Uterine smooth muscle cell (primary cell): ENCODE data around the gene PTMA. TPM values are rescaled to one million over a fixed set of nuclear protein-coding genes. Genes with fewer than 3 reads are reported as not detected.

ENCODE experiments used
- total RNA-seq: library from RNA; depleted of rRNA; stranded (reverse); fragments of >200 nt; gene quantifications from 2 replicates; pipeline ENCODE4 v1.2.3, GENCODE V29; 2014

Gene PTMA
- 496 and 784 TPM in 2 replicates for total RNA-seq

GRCh38 chr2:231707927-231708772 lies at the start of gene PTMA:
Gene PTMA (plus strand): TSS chr2:231708525. CDS start chr2:231708707, 182 bp downstream.

Other genes with a start within 250 kb of the PTMA start
- gene NCL, start 244.0 kb upstream of the PTMA start, total RNA-seq, result 216 and 376 TPM in 2 replicates
- under 0.01 TPM in 1 of 2 replicates, not detected in the other for gene NMUR1, start 178.1 kb upstream of the PTMA start, total RNA-seq
- gene TEX44, start 115.7 kb upstream of the PTMA start, total RNA-seq, result not detected in 2 replicates
- gene PDE6D, start 72.8 kb downstream of the PTMA start, total RNA-seq, result 14.4 and 19.5 TPM in 2 replicates
- 14.7 and 15.6 TPM in 2 replicates for gene COPS7B, start 77.9 kb downstream of the PTMA start, total RNA-seq
- gene NPPC, start 217.9 kb downstream of the PTMA start, total RNA-seq, result 1.3 TPM in 1 of 2 replicates, not detected in the other